Adipocyte (in vitro differentiated cells): Measurements from ENCODE around the gene EHD3.
A peak's percentile ranks its signal among the peaks of the same experiment; 100 is the strongest.

ENCODE experiments used
- DNase-seq: peaks from one replicate; pipeline ENCODE4 v3.0.0-alpha.2; 2015; ENCODE audit warnings: low read depth
- H3K27me3 ChIP-seq: replicated peaks from 2 replicates; pipeline ENCODE4 v1.7.0; 2013; ENCODE audit warnings: mild to moderate bottlenecking, low read length, moderate library complexity; ENCODE audit not compliant: control insufficient read depth, insufficient read depth
- H3K36me3 ChIP-seq: 2 replicates; pipeline ENCODE4 v1.7.0; 2013; ENCODE audit warnings: low read length, mild to moderate bottlenecking, moderate library complexity; ENCODE audit not compliant: control insufficient read depth, insufficient read depth, severe bottlenecking
- H3K4me1 ChIP-seq: 2 replicates; pipeline ENCODE4 v1.7.0; 2013; ENCODE audit warnings: mild to moderate bottlenecking, low read length, moderate library complexity; ENCODE audit not compliant: control insufficient read depth, insufficient read depth
- H3K4me3 ChIP-seq: 2 replicates; pipeline ENCODE4 v1.7.0; 2013; ENCODE audit warnings: mild to moderate bottlenecking, low read length, moderate library complexity
- H3K9ac ChIP-seq: 2 replicates; pipeline ENCODE4 v1.7.0; 2013; ENCODE audit warnings: mild to moderate bottlenecking, low read length, moderate library complexity
- H3K9me3 ChIP-seq: 2 replicates; pipeline ENCODE4 v1.7.0; 2013; ENCODE audit warnings: mild to moderate bottlenecking, low read length, moderate library complexity; ENCODE audit not compliant: control insufficient read depth

EHD3 gene

GRCh38 chr2:31238126-31238905 is 4.4 kb downstream of the EHD3 start:
- peaks cover 14% of the 10 kb centered on the region for H3K4me1 ChIP-seq
- no peak for DNase-seq
- no peaks in the 10 kb centered on the region for H3K27me3 ChIP-seq
- no peaks in the 10 kb centered on the region for H3K9me3 ChIP-seq
- H3K9ac ChIP-seq, result no peak overlapping the region
- H3K4me3 ChIP-seq, result no peak overlapping the region
- no peaks in the 10 kb centered on the region for H3K36me3 ChIP-seq

GRCh38 chr2:31238906-31239592 is 5.1 kb downstream of the EHD3 start:
- no peak overlapping the region for H3K9ac ChIP-seq
- H3K36me3 ChIP-seq, result no peaks in the 10 kb centered on the region
- no peak for DNase-seq
- H3K27me3 ChIP-seq, result no peaks in the 10 kb centered on the region
- H3K4me3 ChIP-seq, result no peak overlapping the region
- H3K4me1 ChIP-seq, result peaks cover 14% of the 10 kb centered on the region
- no peaks in the 10 kb centered on the region for H3K9me3 ChIP-seq

GRCh38 chr2:31239593-31240177 is 5.7 kb downstream of the EHD3 start:
- Histone ChIP-seq H3K4me1 (peaks cover 14% of the 10 kb centered on the region), H3K27me3 (no peaks in the 10 kb centered on the region), H3K9me3 (no peaks in the 10 kb centered on the region), H3K9ac (peak overlapping the region; percentile 45), H3K36me3 (peaks cover 3% of the 10 kb centered on the region), H3K4me3 (peak overlapping the region; percentile 38)
- peak; percentile 22 for DNase-seq

GRCh38 chr2:31240381-31241365 is 6.7 kb downstream of the EHD3 start:
- H3K27me3 ChIP-seq, result no peaks in the 10 kb centered on the region
- no peak overlapping the region for H3K4me3 ChIP-seq
- peaks cover 5% of the 10 kb centered on the region for H3K36me3 ChIP-seq
- no peaks in the 10 kb centered on the region for H3K9me3 ChIP-seq
- peaks cover 14% of the 10 kb centered on the region for H3K4me1 ChIP-seq
- no peak for DNase-seq
- no peak overlapping the region for H3K9ac ChIP-seq

GRCh38 chr2:31241625-31242270 is 7.8 kb downstream of the EHD3 start:
- peaks cover 14% of the 10 kb centered on the region for H3K4me1 ChIP-seq
- H3K9me3 ChIP-seq, result no peaks in the 10 kb centered on the region
- H3K27me3 ChIP-seq, result no peaks in the 10 kb centered on the region
- H3K9ac ChIP-seq, result no peak overlapping the region
- no peak for DNase-seq
- H3K36me3 ChIP-seq, result peaks cover 5% of the 10 kb centered on the region
- H3K4me3 ChIP-seq, result no peak overlapping the region

GRCh38 chr2:31243053-31243452 is 9.1 kb downstream of the EHD3 start:
- peaks cover 5% of the 10 kb centered on the region for H3K36me3 ChIP-seq
- DNase-seq, result no peak

GRCh38 chr2:31244101-31244500 is 10.1 kb downstream of the EHD3 start:
- no peak for DNase-seq
- Histone ChIP-seq H3K9ac (no peak overlapping the region), H3K4me3 (no peak overlapping the region), H3K9me3 (no peaks in the 10 kb centered on the region), H3K4me1 (peaks cover 14% of the 10 kb centered on the region), H3K27me3 (no peaks in the 10 kb centered on the region), H3K36me3 (peaks cover 5% of the 10 kb centered on the region)

More at GRCh38 chr2:31243053-31243452, 9.1 kb downstream of the EHD3 start:
- H3K27me3 ChIP-seq, result no peaks in the 10 kb centered on the region
- peaks cover 14% of the 10 kb centered on the region for H3K4me1 ChIP-seq
- no peak overlapping the region for H3K9ac ChIP-seq
- H3K9me3 ChIP-seq, result no peaks in the 10 kb centered on the region
- no peak overlapping the region for H3K4me3 ChIP-seq

GRCh38 chr2:31246184-31246852 is 12.4 kb downstream of the EHD3 start:
- H3K9ac ChIP-seq, result no peak overlapping the region
- DNase-seq, result no peak
- no peaks in the 10 kb centered on the region for H3K27me3 ChIP-seq
- H3K36me3 ChIP-seq, result peaks cover 5% of the 10 kb centered on the region
- no peaks in the 10 kb centered on the region for H3K4me1 ChIP-seq
- no peaks in the 10 kb centered on the region for H3K9me3 ChIP-seq
- H3K4me3 ChIP-seq, result no peak overlapping the region

GRCh38 chr2:31247711-31248110 is 13.8 kb downstream of the EHD3 start:
- peaks cover 5% of the 10 kb centered on the region for H3K36me3 ChIP-seq
- H3K9ac ChIP-seq, result no peak overlapping the region
- no peak for DNase-seq
- no peak overlapping the region for H3K4me3 ChIP-seq
- no peaks in the 10 kb centered on the region for H3K9me3 ChIP-seq
- no peaks in the 10 kb centered on the region for H3K4me1 ChIP-seq
- H3K27me3 ChIP-seq, result no peaks in the 10 kb centered on the region

GRCh38 chr2:31248139-31248538 is 14.2 kb downstream of the EHD3 start:
- Histone ChIP-seq H3K4me3 (no peak overlapping the region), H3K4me1 (no peaks in the 10 kb centered on the region)
- DNase-seq, result no peak

More at GRCh38 chr2:31248139-31248538, 14.2 kb downstream of the EHD3 start:
- no peak overlapping the region for H3K9ac ChIP-seq
- no peaks in the 10 kb centered on the region for H3K9me3 ChIP-seq
- peaks cover 5% of the 10 kb centered on the region for H3K36me3 ChIP-seq
- H3K27me3 ChIP-seq, result no peaks in the 10 kb centered on the region
